ENCODE measurements around the gene AR.

The AR gene, protein sequence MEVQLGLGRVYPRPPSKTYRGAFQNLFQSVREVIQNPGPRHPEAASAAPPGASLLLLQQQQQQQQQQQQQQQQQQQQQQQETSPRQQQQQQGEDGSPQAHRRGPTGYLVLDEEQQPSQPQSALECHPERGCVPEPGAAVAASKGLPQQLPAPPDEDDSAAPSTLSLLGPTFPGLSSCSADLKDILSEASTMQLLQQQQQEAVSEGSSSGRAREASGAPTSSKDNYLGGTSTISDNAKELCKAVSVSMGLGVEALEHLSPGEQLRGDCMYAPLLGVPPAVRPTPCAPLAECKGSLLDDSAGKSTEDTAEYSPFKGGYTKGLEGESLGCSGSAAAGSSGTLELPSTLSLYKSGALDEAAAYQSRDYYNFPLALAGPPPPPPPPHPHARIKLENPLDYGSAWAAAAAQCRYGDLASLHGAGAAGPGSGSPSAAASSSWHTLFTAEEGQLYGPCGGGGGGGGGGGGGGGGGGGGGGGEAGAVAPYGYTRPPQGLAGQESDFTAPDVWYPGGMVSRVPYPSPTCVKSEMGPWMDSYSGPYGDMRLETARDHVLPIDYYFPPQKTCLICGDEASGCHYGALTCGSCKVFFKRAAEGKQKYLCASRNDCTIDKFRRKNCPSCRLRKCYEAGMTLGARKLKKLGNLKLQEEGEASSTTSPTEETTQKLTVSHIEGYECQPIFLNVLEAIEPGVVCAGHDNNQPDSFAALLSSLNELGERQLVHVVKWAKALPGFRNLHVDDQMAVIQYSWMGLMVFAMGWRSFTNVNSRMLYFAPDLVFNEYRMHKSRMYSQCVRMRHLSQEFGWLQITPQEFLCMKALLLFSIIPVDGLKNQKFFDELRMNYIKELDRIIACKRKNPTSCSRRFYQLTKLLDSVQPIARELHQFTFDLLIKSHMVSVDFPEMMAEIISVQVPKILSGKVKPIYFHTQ

DNA sequence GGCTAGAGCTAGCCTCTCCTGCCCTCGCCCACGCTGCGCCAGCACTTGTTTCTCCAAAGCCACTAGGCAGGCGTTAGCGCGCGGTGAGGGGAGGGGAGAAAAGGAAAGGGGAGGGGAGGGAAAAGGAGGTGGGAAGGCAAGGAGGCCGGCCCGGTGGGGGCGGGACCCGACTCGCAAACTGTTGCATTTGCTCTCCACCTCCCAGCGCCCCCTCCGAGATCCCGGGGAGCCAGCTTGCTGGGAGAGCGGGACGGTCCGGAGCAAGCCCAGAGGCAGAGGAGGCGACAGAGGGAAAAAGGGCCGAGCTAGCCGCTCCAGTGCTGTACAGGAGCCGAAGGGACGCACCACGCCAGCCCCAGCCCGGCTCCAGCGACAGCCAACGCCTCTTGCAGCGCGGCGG, at the start of gene AR:
Gene AR (plus strand): TSS at position 204 of the 400 bp plus-strand sequence. CDS start 1,126 bp downstream, outside the sequence.
- DNase-seq, result no peak

DNA sequence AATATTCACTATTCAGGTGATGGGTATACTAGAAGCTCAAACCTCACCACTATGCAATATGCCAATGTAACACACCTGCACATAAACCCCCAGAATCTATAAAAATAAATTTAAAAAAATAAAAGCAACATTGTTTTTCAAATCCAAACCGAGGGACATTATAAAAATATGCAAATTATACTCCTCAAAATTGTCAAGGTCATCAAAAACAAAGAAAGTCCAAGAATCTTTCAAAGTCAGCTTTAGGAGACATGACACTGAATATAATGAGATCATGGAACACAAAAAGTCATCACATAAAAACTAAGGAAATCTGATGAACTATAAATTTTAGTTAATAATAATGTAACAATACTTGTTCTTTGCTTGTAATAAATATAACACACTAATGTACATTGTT, 43.2 kb upstream of the AR start:
- DNase-seq, result no peak

DNA sequence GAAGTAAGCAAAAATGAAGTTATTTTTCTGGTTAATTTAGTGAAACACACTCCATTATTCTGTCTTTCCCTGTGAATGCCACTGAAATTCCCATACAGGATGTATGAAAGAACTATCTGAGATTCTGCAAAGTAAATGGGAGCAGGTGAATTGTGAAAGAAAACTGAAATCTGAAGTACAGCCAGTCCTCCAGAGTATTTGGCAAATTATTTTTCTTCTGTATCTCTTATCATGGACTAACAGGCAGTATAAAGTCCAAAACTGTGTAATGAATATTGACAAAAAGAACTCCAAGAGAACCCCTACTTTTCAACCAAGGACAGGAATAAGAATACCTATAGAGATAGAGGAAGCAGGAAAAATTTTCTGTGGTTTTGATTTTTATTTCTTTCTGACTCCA, 40.8 kb upstream of the AR start:
- DNase-seq, result no peak

DNA sequence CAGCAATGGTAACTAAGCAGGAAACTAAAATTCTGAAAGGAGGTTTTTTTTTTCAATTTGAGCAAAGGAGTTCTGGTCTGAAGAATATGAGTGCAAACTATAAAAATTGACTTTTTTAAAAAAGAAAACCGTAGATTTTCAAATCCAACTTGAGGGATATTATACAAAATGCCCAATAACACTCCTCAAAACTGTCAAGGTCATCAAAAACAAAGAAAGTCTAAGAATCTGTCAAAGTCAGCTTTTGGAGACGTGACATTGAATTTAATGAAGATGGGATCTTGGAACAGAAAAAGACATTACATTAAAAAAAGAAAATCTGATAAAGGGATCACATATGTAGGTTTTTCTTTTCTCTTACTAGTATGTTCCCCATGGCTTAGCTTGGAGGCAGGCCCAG, 40.4 kb upstream of the AR start:
- DNase-seq, result no peak

DNA sequence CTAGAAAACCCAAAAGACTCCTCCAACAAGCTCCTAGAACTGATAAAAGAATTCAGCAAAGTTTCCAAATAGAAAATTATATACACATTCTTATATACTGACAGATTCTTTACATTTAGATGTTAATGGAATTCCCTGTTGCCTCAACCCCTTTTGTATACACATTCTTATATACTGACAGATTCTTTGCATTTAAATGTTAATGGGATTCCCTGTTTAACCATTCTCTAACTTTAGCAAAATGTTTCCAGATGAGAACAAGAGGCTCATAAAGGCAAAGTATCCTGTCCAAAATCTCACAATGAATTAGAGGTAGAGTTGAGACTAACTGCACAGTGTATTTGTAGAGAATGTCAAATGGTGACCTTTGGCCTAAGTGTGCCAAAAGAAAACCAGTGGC, 23.1 kb upstream of the AR start:
- no peak for DNase-seq

DNA sequence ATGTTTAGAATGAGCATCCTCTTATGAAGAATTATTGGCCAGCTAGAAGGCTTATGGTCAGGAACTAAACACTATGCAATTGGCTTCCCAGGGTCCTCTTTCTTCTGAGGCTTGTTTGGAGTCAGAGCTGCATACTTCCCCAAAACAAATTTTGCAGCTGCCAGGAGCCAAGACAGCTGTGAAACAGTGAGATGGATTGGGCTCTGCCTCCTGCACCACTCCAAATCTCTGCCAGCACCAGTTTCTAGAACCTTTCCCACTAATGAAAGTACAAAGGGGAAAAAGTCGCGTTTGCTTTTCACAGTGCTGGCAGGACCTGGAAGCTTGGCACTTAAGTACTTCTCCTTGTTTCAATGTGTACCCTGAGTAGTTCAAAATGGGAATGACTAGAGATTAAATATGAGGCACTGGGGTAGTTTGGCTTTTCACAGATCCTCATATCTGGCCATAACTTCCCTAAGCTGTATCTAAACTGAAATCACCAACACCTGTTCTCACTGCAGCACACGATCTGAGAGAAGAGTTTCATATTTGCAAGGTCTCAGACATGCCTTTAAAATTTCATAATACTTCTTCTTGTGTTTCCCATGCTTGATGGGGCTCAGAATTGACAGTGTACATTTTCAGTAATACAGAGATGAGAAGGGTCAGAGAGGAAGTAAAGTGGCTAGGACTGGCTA, 20.7 kb upstream of the AR start:
- no peak for DNase-seq

DNA sequence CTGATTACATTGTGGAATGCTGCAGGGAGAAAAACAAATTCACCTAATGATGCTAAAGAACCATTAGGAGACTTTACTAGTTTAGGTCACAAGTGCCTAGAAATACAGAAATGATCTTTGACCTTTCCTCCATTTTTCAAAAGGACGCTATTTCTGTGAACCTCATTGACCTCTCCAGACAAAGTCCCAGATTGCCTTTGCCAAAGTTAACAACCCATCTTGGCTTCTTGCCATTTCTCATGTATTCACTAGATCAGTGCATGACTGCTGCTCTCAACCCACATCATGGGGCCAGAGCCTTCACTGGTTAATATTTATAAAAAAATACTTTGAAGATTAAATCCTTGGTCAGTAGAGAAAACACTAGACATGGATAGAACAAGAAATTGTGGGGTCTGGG, 19.9 kb upstream of the AR start:
- DNase-seq, result no peak

DNA sequence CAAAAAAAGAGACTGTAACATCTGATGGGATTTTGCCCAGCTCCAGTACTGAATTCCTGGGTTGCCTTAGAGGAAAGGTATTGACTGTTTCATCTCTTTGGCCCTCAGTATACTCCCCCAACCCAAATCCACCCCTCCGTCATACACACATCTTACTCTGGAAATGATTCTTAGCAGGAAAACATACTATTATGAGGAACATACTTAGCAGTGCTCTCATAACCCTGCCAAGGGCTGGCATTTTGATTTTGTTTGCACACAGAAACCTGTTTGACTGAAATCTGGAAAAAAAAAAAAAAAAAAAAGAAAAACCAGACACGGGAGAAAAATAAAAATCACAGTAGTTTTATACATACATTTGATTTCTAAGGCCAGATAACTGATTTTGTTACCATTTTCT, 19.4 kb upstream of the AR start:
- DNase-seq, result no peak

DNA sequence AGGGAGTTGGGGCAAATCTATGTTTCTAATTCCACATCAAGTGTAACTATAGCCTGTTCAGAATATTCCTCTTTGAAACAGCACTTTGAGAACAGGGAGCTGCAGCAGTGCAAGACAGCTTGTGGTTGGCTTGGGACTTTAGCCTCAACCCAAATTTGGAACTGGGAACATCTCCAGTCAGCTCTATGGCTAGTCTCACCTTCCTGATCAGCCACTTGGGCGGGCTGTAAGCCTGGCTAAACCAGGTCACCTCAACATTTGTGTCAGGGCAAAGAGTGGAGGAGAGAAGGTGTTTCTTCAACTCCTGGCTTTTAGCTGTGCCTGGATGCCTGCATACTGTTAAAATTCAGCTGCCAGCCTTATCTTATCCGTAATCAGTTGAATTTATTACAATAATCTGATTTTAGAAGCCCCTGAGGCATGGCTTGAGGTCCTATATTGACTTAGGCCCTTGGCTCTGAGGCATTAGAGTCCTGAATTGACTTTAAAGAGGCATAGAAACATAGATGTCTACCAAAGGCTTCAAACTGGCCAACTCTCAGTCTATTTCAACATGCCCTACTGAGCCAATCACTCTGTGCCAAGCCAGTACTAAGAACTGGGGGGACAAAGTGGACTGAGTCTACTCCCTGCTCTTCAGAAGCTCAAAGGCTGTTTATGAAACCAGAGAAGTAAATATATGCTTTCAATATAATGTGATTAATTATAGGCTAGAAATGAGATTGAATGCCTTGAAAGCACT, 18.7 kb upstream of the AR start:
- DNase-seq, result no peak

DNA sequence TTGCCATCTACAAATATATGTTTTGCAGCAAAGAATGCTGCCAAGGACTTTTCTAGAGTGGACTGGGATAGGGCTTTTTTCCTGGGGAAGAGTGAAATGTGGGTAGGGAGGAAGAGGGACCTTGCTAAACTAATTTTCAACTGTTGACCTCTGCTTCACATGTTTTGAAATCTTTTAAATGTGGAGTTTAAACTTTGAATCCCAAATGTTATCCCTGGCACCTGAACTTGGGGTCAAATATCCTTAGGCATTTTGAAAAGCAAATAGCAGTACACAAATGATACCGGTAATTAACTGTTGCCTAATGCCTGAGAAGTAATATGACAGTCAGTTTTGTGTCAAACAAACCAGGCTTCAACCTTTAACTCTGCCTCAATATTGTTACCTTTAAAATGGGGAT, 7.3 kb upstream of the AR start:
- no peak for DNase-seq

DNA sequence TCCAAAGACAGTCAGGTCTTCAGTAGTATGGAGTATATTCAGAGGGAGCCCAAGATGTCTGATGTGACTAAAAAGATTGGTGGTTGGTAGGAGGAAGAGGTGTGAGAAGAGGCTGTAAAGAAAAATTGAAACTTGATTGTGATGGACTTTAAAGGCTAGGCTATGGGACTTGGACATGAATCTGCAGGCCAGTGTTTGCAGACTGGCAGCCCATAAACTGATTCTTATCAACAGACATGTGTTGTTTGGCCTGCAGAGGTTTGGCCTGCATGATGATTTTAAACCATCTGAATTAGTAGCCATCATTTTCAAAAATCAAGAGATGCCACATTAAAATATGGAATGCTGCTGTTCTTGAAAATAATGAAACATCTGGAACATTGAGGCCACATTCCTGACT, 5.4 kb upstream of the AR start:
- DNase-seq, result no peak

DNA sequence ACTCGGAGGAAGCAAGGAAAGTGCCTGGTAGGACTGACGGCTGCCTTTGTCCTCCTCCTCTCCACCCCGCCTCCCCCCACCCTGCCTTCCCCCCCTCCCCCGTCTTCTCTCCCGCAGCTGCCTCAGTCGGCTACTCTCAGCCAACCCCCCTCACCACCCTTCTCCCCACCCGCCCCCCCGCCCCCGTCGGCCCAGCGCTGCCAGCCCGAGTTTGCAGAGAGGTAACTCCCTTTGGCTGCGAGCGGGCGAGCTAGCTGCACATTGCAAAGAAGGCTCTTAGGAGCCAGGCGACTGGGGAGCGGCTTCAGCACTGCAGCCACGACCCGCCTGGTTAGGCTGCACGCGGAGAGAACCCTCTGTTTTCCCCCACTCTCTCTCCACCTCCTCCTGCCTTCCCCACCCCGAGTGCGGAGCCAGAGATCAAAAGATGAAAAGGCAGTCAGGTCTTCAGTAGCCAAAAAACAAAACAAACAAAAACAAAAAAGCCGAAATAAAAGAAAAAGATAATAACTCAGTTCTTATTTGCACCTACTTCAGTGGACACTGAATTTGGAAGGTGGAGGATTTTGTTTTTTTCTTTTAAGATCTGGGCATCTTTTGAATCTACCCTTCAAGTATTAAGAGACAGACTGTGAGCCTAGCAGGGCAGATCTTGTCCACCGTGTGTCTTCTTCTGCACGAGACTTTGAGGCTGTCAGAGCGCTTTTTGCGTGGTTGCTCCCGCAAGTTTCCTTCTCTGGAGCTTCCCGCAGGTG, 637 bp downstream of the AR start:
- DNase-seq, result no peak

DNA sequence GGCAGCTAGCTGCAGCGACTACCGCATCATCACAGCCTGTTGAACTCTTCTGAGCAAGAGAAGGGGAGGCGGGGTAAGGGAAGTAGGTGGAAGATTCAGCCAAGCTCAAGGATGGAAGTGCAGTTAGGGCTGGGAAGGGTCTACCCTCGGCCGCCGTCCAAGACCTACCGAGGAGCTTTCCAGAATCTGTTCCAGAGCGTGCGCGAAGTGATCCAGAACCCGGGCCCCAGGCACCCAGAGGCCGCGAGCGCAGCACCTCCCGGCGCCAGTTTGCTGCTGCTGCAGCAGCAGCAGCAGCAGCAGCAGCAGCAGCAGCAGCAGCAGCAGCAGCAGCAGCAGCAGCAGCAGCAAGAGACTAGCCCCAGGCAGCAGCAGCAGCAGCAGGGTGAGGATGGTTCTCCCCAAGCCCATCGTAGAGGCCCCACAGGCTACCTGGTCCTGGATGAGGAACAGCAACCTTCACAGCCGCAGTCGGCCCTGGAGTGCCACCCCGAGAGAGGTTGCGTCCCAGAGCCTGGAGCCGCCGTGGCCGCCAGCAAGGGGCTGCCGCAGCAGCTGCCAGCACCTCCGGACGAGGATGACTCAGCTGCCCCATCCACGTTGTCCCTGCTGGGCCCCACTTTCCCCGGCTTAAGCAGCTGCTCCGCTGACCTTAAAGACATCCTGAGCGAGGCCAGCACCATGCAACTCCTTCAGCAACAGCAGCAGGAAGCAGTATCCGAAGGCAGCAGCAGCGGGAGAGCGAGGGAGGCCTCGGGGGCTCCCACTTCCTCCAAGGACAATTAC, 1.4 kb downstream of the AR start:
- DNase-seq, result no peak

DNA sequence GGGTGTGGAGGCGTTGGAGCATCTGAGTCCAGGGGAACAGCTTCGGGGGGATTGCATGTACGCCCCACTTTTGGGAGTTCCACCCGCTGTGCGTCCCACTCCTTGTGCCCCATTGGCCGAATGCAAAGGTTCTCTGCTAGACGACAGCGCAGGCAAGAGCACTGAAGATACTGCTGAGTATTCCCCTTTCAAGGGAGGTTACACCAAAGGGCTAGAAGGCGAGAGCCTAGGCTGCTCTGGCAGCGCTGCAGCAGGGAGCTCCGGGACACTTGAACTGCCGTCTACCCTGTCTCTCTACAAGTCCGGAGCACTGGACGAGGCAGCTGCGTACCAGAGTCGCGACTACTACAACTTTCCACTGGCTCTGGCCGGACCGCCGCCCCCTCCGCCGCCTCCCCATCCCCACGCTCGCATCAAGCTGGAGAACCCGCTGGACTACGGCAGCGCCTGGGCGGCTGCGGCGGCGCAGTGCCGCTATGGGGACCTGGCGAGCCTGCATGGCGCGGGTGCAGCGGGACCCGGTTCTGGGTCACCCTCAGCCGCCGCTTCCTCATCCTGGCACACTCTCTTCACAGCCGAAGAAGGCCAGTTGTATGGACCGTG, 2.2 kb downstream of the AR start:
- no peak for DNase-seq

DNA sequence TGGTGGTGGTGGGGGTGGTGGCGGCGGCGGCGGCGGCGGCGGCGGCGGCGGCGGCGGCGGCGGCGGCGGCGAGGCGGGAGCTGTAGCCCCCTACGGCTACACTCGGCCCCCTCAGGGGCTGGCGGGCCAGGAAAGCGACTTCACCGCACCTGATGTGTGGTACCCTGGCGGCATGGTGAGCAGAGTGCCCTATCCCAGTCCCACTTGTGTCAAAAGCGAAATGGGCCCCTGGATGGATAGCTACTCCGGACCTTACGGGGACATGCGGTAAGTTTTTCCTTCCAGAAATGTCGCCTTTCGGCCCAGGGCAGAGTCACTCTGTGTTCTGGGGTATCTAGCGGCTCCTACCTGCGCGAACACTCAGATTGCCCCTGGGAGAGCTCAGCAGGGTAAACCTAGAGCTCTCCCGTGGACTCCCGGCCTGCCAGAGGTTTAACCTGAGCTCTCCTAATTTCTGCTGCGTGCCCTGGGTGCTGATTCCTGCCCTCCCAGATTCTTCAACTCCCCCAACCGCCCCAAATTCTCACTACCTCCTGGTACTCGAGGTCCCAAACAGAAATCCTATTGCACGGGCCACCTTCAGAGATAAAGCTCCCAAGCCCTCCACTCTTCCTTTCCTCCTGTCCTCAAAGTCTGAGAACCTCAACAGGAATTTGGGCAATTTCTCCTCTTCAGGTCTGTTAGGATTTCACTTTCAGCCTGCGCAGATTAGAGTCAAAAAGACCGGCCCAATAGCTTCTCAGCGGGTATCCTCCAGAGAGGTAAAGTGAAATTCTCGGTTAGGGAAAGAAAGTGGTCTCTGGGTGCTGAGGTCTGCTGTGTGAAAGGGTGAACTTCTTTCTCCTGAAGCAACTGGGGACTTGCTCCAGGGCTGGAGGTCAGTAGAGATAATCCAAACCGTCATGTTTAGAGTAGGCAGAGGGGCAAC, 2.9 kb downstream of the AR start:
- no peak for DNase-seq

DNA sequence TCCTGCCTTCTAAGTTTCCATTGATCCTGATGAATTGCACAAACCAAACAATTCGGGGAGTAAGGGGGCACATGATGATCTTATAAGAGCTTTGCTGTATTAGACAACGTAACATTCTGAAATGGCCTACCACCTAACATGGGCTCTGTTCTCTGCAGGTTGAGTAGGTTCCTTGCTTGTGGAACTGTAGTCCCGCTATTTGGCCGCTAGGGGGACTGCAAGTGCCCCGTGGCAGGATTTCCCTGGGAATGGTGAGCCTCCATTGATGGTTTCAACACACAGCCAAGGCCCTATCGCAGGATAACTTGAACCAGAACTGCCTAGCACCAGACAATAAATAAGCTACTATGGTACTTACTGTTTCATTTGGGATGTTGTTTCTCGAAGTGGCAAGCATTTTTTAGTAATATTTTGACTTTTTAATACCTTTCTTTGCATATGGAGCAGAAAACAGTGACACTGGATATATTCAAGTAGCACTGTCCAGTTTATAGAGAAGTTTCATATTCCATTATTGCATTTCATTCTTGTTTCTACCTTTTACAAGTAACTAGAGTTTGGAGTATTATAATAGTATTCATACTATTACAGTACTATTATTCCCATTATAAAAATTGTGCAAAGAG, 11.9 kb downstream of the AR start:
- no peak for DNase-seq

DNA sequence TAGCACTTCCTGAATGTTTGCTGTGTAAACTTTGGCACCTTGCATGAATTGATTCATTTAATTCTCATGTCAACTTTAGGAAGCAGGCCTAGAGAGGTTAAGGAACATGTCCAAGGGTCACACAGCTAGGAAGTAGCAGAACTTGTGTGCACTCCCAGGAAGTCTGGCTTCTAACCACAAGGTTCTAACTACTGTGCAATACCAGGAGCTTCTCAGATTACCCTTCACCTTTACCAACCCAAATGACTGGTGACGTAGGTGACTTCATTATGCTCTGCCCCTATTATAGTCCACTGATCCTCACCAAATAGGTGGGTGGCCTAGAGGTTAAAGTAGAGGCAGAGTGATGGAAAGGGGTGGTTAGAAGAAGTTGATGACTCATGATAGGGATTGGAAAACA, 14.4 kb downstream of the AR start:
- DNase-seq, result no peak

DNA sequence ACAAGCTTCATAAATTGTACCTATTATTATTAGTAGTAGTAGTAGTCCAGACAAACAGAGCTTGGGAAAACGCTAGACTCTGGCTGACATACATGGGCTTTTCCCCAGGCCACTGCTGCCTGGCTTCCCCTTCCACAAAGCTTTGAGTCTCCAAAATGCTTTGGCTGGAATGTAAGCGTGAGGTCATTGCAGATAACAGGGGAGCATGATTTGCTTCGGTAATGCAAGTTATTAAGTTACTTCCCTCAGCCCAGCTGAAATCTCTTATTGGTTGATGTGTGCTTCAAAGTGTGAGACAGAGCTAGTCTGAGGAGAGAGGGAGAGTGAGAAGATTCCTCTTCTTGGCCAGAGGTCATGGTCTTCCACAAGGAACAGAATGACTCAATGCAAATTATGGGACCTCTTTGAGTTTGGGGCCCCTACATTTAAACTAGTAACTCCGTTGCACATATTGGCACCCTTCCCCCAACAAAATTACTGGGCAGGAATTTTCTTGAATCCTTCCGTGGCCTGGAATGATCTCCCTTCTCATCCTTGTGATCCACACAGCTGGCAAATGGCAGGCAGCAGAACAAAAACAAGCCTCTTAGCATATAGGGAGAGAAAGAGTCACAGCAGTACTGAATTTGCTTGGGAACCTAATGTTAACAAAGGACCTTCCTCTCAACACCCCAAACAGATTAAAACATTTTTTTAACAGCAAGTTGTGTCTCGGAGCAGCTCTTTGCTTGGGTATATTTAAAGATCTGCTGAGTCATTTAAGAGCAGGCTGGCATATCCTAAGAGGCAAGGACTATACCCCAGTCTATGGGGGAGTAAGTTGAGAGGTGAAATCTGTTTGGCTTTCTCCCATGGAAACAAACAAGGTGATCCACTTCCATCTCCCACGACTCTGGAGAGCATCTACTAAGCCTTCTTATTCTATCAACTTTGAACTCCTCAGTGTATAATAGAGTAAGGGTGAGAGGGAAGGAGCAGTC, 19.9 kb downstream of the AR start:
- no peak for DNase-seq

Data from activated CD8-positive, alpha-beta memory T cell treated with anti-CD3 and anti-CD28 coated beads for 24 hours (primary cell).